ENCODE results near the gene HCST. TPM values are rescaled to one million over a fixed set of nuclear protein-coding genes. Genes with fewer than 3 reads are reported as not detected.
"Not testable (repeated sequence)": the region's sequence is repeated elsewhere in the genome, so short reads cannot be mapped to it uniquely, and the experiment has no call there.

The HCST gene
- total RNA-seq, 1 donor: 0.36 TPM

DNA sequence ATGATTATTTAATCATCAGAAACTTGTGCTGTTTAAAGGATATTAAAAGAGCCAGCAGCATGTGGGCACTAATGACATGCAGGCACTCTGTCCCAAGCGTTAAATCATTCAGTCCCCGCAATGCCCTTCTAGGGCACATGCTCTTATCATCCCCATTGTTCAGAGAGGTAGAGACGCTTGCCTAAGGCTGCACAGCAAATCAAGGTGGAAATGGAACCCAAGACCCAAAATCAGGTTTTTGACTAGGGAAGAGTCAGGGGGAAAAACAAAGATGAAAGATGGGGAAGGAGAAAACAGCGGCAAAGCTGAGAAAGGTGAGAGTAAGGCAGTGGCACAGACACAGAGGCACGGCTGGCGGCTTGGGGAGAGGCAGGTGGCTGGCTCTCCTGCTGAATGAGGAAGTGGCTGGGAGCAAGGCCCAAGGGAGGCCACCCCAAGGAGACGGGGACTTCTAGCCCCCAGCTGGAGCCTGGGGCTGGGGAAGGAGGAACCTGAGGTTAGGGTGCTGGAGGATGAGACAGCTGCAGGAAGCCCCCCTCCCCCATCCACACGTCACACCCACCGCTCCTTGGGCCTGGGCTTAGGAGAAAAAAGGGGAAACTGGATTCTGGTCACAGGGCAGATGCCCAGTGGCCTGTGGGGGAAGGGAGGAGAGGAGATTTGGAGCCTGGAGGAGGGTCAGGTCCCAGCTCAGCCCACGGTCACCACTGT is 6.8 kb downstream of the HCST start:
- TF ChIP-seq, protein P1, sequence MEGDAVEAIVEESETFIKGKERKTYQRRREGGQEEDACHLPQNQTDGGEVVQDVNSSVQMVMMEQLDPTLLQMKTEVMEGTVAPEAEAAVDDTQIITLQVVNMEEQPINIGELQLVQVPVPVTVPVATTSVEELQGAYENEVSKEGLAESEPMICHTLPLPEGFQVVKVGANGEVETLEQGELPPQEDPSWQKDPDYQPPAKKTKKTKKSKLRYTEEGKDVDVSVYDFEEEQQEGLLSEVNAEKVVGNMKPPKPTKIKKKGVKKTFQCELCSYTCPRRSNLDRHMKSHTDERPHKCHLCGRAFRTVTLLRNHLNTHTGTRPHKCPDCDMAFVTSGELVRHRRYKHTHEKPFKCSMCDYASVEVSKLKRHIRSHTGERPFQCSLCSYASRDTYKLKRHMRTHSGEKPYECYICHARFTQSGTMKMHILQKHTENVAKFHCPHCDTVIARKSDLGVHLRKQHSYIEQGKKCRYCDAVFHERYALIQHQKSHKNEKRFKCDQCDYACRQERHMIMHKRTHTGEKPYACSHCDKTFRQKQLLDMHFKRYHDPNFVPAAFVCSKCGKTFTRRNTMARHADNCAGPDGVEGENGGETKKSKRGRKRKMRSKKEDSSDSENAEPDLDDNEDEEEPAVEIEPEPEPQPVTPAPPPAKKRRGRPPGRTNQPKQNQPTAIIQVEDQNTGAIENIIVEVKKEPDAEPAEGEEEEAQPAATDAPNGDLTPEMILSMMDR (IDR thresholded peaks at IDR 0.05; ENCODE audit: extremely low read depth, low read depth, low read length): no peak
- no peak overlapping the region for H3K4me2 ChIP-seq (ENCODE audit: insufficient read depth, low read length)
- DNase-seq (ENCODE audit: insufficient read length, low spot score, missing footprints): peak; percentile 51
- H3K27ac ChIP-seq (ENCODE audit: low read depth, low read length): no peak overlapping the region
- no peaks in the 10 kb centered on the region for H3K79me2 ChIP-seq (ENCODE audit: insufficient read depth, low read length)
- no peaks in the 10 kb centered on the region for H3K36me3 ChIP-seq (ENCODE audit: insufficient read depth, low read length)
- H3K4me1 ChIP-seq (ENCODE audit: insufficient read depth, low read length): peaks cover 5% of the 10 kb centered on the region
- no peaks in the 10 kb centered on the region for H3K27me3 ChIP-seq (ENCODE audit: insufficient read depth, low read length)
- H2AFZ ChIP-seq (ENCODE audit: low read length): no peak overlapping the region
- H3K9me3 ChIP-seq (ENCODE audit: low read depth, low read length): no peaks in the 10 kb centered on the region
- no peaks in the 10 kb centered on the region for H4K20me1 ChIP-seq (ENCODE audit: insufficient read depth, low read length)
- no peak overlapping the region for H3K4me3 ChIP-seq (ENCODE audit: insufficient read depth, low read length)

DNA sequence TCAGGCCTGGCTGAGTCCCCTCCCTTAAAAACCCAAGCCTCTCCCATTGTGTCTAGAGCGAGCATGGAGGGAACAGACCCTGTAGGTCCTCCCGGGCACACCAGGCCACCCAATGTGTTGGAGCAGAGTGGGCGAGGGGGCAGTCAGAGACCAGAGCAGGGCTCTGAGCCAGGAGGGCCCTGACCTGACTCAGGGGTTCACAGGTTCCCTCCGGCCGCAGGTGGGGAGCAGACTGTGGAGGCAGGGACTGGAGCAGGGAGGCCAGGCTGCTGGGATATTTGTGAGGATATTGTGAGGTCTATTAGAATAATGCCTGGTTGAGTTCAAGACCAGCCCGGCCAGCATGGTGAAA is 7.3 kb downstream of the HCST start:
- no peaks in the 10 kb centered on the region for H3K36me3 ChIP-seq (ENCODE audit: insufficient read depth, low read length)
- H2AFZ ChIP-seq (ENCODE audit: low read length): no peak overlapping the region

DNA sequence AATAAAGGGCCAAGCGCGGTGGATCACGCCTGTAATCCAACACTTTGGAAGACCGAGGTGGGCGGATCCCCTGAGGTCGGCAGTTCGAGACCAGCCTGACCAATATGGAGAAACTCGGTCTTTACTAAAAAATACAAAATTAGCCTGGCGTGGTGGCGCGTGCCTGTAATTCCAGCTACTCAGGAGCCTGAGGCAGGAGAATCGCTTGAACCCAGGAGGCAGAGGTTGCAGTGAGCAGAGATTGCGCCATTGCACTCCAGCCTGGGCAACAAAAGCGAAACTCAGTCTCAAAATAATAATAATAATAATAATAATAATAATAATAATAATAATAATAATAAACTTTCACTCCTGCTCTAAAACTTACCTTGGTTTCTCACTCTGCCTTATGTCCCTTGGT is 8.0 kb downstream of the HCST start:
- H4K20me1 ChIP-seq (ENCODE audit: insufficient read depth, low read length); DNase-seq (ENCODE audit: insufficient read length, low spot score, missing footprints); H3K36me3 ChIP-seq (ENCODE audit: insufficient read depth, low read length); H2AFZ ChIP-seq (ENCODE audit: low read length); H3K4me3 ChIP-seq (ENCODE audit: insufficient read depth, low read length); H3K4me1 ChIP-seq (ENCODE audit: insufficient read depth, low read length); H3K27ac ChIP-seq (ENCODE audit: low read depth, low read length); H3K79me2 ChIP-seq (ENCODE audit: insufficient read depth, low read length); H3K9me3 ChIP-seq (ENCODE audit: low read depth, low read length); H3K4me2 ChIP-seq (ENCODE audit: insufficient read depth, low read length); H3K27me3 ChIP-seq (ENCODE audit: insufficient read depth, low read length): not testable (repeated sequence)

More for the DNA sequence above, 7.3 kb downstream of the HCST start:
- Histone ChIP-seq H3K4me3 (ENCODE audit: insufficient read depth, low read length) (no peak overlapping the region), H4K20me1 (ENCODE audit: insufficient read depth, low read length) (no peaks in the 10 kb centered on the region), H3K4me2 (ENCODE audit: insufficient read depth, low read length) (no peak overlapping the region), H3K9me3 (ENCODE audit: low read depth, low read length) (no peaks in the 10 kb centered on the region), H3K27ac (ENCODE audit: low read depth, low read length) (no peak overlapping the region), H3K79me2 (ENCODE audit: insufficient read depth, low read length) (no peaks in the 10 kb centered on the region), H3K4me1 (ENCODE audit: insufficient read depth, low read length) (peaks cover 5% of the 10 kb centered on the region), H3K27me3 (ENCODE audit: insufficient read depth, low read length) (no peaks in the 10 kb centered on the region)
- TF ChIP-seq, protein P1 (IDR thresholded peaks at IDR 0.05; ENCODE audit: extremely low read depth, low read depth, low read length): no peak
- no peak for DNase-seq (ENCODE audit: insufficient read length, low spot score, missing footprints)

DNA sequence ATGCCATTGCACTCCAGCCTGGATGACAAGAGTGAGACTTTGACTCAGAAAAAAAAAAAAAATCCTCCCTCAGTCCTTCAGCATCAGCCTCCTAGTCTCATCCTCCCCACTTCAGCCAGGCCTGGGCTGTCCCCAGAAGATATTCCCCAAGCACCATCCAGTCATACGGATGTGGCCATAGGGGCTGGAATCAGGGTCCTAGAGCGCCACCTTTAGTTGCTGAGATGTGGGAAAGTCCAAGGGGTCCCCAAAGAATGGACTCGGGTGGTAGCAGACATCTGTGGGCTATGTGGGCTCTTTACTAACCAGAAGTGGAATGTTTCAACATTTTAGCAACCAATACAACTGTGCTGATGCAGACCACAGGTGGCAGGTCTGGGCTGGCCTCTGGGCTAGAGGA is 8.8 kb downstream of the HCST start:
- Histone ChIP-seq H3K9me3 (ENCODE audit: low read depth, low read length) (no peaks in the 10 kb centered on the region), H3K4me2 (ENCODE audit: insufficient read depth, low read length) (no peak overlapping the region), H3K36me3 (ENCODE audit: insufficient read depth, low read length) (no peaks in the 10 kb centered on the region), H3K79me2 (ENCODE audit: insufficient read depth, low read length) (no peaks in the 10 kb centered on the region), H3K27me3 (ENCODE audit: insufficient read depth, low read length) (no peaks in the 10 kb centered on the region), H3K27ac (ENCODE audit: low read depth, low read length) (no peak overlapping the region), H4K20me1 (ENCODE audit: insufficient read depth, low read length) (no peaks in the 10 kb centered on the region), H2AFZ (ENCODE audit: low read length) (no peak overlapping the region), H3K4me3 (ENCODE audit: insufficient read depth, low read length) (no peak overlapping the region), H3K4me1 (ENCODE audit: insufficient read depth, low read length) (peaks cover 5% of the 10 kb centered on the region)
- no peak for DNase-seq (ENCODE audit: insufficient read length, low spot score, missing footprints)
- TF ChIP-seq, protein P1 (IDR thresholded peaks at IDR 0.05; ENCODE audit: extremely low read depth, low read depth, low read length): no peak

Data from osteoblast (primary cell).